Stimulated activated CD8-positive, alpha-beta memory T cell treated with anti-CD3 and anti-CD28 coated beads, Interleukin-7, amount 100 ng/mL, for 24 hours (primary cell): Measurements from ENCODE around the gene TLR9.
"Not testable (repeated sequence)": the region's sequence is repeated elsewhere in the genome, so short reads cannot be mapped to it uniquely, and the experiment has no call there.

ENCODE experiments used
- DNase-seq: peaks from one replicate; pipeline ENCODE4 v3.0.0-alpha.2; 2020; ENCODE audit warnings: low read depth

TLR9 gene

GRCh38 chr3:52194485-52195290 lies 30.8 kb downstream of the TLR9 start:
- DNase-seq, result no peak

- DNase-seq, result no peak
Observed at GRCh38 chr3:52193065-52193464, 32.4 kb downstream of the TLR9 start.

- DNase-seq, result no peak
Observed at GRCh38 chr3:52191663-52192062, 33.8 kb downstream of the TLR9 start.

- no peak for DNase-seq
Observed at GRCh38 chr3:52190294-52191074, 35.0 kb downstream of the TLR9 start.

- DNase-seq, result no peak
Observed at GRCh38 chr3:52188556-52188955, 36.9 kb downstream of the TLR9 start.

- no peak for DNase-seq
Observed at GRCh38 chr3:52186729-52187128, 38.7 kb downstream of the TLR9 start.

- no peak for DNase-seq
Observed at GRCh38 chr3:52185837-52186236, 39.6 kb downstream of the TLR9 start.

GRCh38 chr3:52185311-52185710 lies 40.1 kb downstream of the TLR9 start:
- no peak for DNase-seq

- no peak for DNase-seq
Observed at GRCh38 chr3:52184690-52185089, 40.8 kb downstream of the TLR9 start.

GRCh38 chr3:52183786-52184445 lies 41.5 kb downstream of the TLR9 start:
- DNase-seq, result no peak

- DNase-seq, result no peak
Observed at GRCh38 chr3:52182691-52183090, 42.8 kb downstream of the TLR9 start.

- DNase-seq, result no peak
Observed at GRCh38 chr3:52182196-52182595, 43.2 kb downstream of the TLR9 start.

- DNase-seq, result no peak
Observed at GRCh38 chr3:52181543-52181942, 43.9 kb downstream of the TLR9 start.

- DNase-seq, result no peak
Observed at GRCh38 chr3:52178537-52178936, 46.9 kb downstream of the TLR9 start.

- DNase-seq, result not testable (repeated sequence)
Observed at GRCh38 chr3:52178126-52178525, 47.3 kb downstream of the TLR9 start.

GRCh38 chr3:52177701-52178042 lies 47.8 kb downstream of the TLR9 start:
- no peak for DNase-seq

- no peak for DNase-seq
Observed at GRCh38 chr3:52176951-52177700, 48.3 kb downstream of the TLR9 start.

GRCh38 chr3:52176180-52176752 lies 49.2 kb downstream of the TLR9 start:
- DNase-seq, result no peak

- DNase-seq, result no peak
Observed at GRCh38 chr3:52175416-52176179, 49.8 kb downstream of the TLR9 start.

- no peak for DNase-seq
Observed at GRCh38 chr3:52174896-52175295, 50.5 kb downstream of the TLR9 start.

- DNase-seq, result no peak
Observed at GRCh38 chr3:52173101-52173500, 52.3 kb downstream of the TLR9 start.
